GM12864 (cell line): ENCODE data around the gene IL1RAPL2.

Experiments
- DNase-seq: peaks from one replicate; pipeline ENCODE4 v3.0.0-alpha.2; 2011; ENCODE audit warnings: low read depth
- H3K4me3 ChIP-seq: 2 replicates; pipeline ENCODE4 v1.5.1; 2011; ENCODE audit warnings: mild to moderate bottlenecking, low read depth, low read length, control low read depth
- TF ChIP-seq, protein P1 (sequence below): IDR thresholded peaks from 2 replicates; pipeline ENCODE4 v1.5.1; 2011; ENCODE audit warnings: low read depth, mild to moderate bottlenecking, moderate library complexity, low read length, control low read depth, inconsistent platforms; ENCODE audit errors: missing control alignments

IL1RAPL2 gene

DNA sequence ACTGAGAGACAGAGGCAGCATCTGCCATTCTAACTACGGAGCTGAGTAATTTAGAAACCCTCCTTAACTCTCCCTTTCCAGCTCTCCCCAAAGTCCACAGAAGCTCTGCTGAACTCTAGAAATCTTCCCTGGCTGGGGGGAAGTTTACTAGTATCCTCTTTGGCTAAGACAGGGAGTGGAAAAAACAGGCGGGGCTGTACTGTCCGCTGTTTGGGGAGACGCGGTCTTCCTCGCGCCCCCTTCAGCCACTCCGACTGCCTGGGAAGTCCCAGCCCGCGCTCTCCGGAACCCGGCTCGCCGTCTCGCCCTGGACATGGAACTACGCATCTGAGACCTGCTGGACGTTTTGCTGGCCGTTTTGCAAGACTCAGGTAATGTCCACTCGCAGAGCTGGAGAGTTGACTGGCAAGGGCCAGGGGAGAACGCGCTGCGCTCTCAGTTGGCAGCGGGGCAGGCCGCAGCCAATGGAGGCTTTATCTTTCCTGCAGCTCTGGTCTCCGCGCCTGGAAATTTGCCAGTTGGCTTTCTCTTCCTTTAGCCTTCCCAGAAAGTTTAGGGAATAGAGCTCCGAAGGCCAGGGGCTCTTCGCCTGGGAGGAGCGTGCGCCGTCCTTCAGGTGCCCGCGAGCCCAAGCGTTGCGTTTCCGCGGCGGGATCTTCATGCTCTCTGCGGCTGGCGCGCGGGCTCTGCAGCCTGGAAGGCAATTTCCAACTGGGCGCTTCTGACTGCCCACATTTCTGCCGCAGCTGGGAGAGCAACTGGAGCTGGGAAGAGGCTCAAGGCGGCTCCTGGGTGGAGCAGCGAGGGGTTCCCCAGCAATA is 892 bp downstream of the IL1RAPL2 start:
- TF ChIP-seq, protein P1, sequence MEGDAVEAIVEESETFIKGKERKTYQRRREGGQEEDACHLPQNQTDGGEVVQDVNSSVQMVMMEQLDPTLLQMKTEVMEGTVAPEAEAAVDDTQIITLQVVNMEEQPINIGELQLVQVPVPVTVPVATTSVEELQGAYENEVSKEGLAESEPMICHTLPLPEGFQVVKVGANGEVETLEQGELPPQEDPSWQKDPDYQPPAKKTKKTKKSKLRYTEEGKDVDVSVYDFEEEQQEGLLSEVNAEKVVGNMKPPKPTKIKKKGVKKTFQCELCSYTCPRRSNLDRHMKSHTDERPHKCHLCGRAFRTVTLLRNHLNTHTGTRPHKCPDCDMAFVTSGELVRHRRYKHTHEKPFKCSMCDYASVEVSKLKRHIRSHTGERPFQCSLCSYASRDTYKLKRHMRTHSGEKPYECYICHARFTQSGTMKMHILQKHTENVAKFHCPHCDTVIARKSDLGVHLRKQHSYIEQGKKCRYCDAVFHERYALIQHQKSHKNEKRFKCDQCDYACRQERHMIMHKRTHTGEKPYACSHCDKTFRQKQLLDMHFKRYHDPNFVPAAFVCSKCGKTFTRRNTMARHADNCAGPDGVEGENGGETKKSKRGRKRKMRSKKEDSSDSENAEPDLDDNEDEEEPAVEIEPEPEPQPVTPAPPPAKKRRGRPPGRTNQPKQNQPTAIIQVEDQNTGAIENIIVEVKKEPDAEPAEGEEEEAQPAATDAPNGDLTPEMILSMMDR: no peak
- H3K4me3 ChIP-seq: no peak overlapping the region
- no peak for DNase-seq

DNA sequence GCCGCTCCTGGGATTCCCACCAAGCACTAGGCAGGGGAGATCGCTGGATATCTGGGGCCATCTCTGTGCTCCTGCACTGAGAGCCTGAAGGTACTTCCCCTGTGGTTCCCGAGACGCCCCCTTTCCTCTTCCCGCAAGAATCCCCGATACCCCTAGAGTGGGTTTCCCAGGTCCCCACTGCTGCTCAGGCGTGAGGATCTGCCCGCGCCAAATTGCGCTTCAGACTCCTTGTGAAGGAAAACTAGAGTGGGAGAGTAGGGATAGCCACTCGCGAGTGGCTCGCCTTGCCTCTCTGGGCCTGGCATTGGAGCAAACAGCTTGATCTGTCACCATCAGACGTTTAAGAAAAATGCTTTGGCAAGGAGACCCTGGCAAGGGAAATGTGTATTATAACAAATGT is 1.5 kb downstream of the IL1RAPL2 start:
- no peak for DNase-seq
- H3K4me3 ChIP-seq: no peak overlapping the region
- TF ChIP-seq, protein P1: no peak

DNA sequence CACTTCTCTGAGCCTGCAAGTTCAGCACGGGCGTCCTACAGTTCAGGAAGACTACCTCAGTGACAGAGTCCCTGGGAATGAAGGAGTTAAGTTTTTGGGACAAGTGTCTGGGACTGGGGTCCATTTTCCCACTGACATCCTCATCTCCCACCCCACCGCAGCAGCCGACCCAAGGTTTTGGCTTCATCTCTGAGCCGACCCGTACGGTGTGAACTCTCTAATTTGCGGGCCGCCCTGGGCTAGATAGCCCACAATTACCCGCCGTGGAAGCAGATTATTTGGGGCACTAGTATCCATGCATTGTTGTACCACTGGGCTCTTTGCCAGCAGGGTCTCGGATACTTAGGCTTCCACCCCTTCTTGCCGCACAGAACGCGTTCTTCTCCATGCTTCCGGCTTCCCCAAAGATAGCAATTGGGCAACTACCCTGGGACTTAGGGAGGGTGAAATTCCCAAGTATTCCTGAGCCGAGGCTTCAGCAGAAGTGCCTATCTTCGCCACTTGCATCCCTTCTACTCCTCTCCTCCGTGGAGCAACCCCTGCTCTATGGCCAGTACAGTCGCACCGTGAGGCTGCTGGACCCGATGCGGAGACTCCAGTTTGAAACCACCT is 2.4 kb downstream of the IL1RAPL2 start:
- no peak overlapping the region for H3K4me3 ChIP-seq
- no peak for DNase-seq
- TF ChIP-seq, protein P1: no peak

DNA sequence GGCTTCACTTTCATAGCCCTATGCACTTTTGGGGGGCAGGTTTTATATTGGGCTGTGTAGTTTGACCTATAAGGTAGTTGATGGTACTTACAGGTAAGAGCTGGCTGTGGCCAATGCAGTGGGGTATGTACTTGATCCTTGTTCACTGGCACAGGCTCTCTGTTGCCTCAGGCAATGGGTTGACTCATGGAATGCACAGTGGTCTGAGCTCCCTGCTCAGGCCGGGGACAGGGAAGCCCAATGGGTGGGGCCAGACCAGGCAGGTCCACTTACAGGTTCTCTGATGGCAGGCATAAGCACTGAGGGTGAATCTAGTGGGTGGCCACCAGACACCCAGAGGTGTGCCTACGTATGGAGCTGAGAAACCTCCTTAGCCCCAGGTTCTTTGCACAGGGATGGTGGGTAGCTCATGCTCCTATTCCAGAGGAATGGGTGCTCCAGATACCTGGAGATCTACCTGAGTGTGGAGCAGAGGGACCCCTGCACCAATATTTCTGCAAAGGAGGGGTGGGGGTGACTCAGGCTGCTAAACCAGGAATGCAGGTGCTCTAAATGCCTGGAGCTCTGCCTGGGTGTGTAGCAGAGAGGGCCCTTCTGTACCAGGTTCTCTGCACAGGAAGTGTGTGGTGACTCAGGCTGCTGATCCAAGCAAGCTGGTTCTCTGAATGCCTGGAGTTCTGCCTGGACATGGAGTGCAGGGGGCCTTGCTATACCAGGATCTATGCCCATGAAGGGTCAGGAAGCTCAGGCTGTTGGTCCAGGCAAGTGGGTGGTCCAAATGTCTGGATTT is 52.3 kb downstream of the IL1RAPL2 start:
- no peak overlapping the region for H3K4me3 ChIP-seq
- TF ChIP-seq, protein P1: no peak
- no peak for DNase-seq

DNA sequence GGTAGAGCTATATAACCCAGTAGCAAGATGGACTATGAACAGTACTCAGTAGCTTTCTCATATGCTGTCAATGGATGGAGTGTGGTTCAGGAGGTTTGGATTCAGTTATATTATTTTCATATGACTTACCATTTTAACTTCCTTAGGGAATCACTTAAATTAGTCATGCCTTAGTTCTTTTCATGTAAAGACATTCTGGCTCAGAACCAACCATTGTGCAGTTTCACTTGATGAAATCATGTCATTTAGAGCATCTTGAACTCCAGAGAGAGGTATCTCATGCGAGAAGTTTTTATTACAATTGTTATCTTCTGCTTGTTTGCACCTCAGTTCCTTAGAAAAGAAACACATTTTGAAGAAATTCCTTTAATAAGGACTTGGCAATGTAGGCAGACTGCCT is 55.8 kb downstream of the IL1RAPL2 start:
- TF ChIP-seq, protein P1: no peak
- no peak overlapping the region for H3K4me3 ChIP-seq
- DNase-seq: no peak

DNA sequence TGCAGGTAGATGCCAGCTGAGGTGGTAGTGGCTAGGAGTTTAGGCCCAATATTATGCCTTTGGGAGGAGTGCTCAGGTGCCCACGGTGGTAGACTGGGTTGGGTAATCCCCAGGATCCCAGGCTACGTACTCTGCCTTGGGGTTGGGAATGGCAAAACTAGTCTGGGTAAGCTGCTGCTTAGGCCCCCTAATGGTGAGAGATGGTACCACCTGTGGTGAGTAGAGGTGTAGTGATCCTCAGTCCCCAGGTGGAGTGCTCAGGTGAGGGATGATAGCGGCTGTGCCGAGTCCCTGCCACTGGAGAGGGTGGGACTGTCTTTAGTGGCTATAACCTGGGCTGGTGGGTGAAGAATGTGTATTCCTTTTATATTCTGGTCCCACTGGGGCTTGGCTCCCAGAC is 75.2 kb downstream of the IL1RAPL2 start:
- H3K4me3 ChIP-seq: no peak overlapping the region
- no peak for DNase-seq
- TF ChIP-seq, protein P1: peak; percentile 33
